Sigmoid colon (tissue), 7 donors: ENCODE data around the gene OSCP1. TPM values are rescaled to one million over a fixed set of nuclear protein-coding genes. Genes with fewer than 3 reads are reported as not detected.

Experiments used
- DNase-seq: peaks from one replicate; pipeline ENCODE4 v3.0.0-alpha.2; 2019
- H3K27ac ChIP-seq, 4 donors: fragments of 200-600 bp; sonication (generic); one replicate each; pipeline ENCODE4 v1.5.1; 2016 to 2019; ENCODE audit warnings: mild to moderate bottlenecking in 1 of 4
- H3K27me3 ChIP-seq, 3 donors: fragments of 200-600 bp; sonication (generic); one replicate each; pipeline ENCODE4 v1.5.1; 2019; ENCODE audit warnings: mild to moderate bottlenecking in 1 of 3
- H3K36me3 ChIP-seq, 4 donors: fragments of 200-600 bp; sonication (generic); one replicate each; pipeline ENCODE4 v1.5.1; 2016 to 2019
- H3K4me1 ChIP-seq, 4 donors: fragments of 200-600 bp; sonication (generic); one replicate each; pipeline ENCODE4 v1.5.1; 2017 to 2019
- H3K4me3 ChIP-seq, 4 donors: fragments of 200-600 bp; sonication (generic); one replicate each; pipeline ENCODE4 v1.5.1; 2017 to 2019; ENCODE audit warnings: mild to moderate bottlenecking in 2 of 4, moderate library complexity in 1 of 4
- H3K9me3 ChIP-seq, 4 donors: fragments of 200-600 bp in 3 of 4; sonication (generic) in 3 of 4; one replicate each; pipeline versions ENCODE4 v1.5.1 to v1.6.1; 2013 to 2019
- CTCF ChIP-seq, 4 experiments: fragments of 450-650 bp in 3 of 4; fragments of 200-600 bp in 1 of 4; IDR thresholded peaks; one replicate each; pipeline ENCODE4 v1.5.1; 2016 to 2019; ENCODE audit warnings: antibody characterized with exemption in 4 of 4, mild to moderate bottlenecking in 3 of 4, moderate library complexity in 2 of 4
- EP300 ChIP-seq, 4 donors: sonication (generic); formaldehyde crosslinking; IDR thresholded peaks; one replicate each; pipeline ENCODE4 v1.6.1; 2017; ENCODE audit warnings: antibody characterized with exemption in 4 of 4
- POLR2A ChIP-seq, 2 donors: fragments of 450-650 bp; IDR thresholded peaks; one replicate each; pipeline ENCODE4 v1.6.1; 2016; ENCODE audit warnings: antibody characterized with exemption in 2 of 2, mild to moderate bottlenecking in 2 of 2, moderate library complexity in 2 of 2
- POLR2AphosphoS5 ChIP-seq, 4 donors: sonication (generic); formaldehyde crosslinking; IDR thresholded peaks; one replicate each; pipeline ENCODE4 v1.6.1; 2017; ENCODE audit warnings: antibody characterized with exemption in 4 of 4
- WGBS, 2 donors: extraction: QIAGEN DNeasy Blood & Tissue Kit; methylation state at CpG; one replicate each; pipeline ENCODE4 v1.1.7; 2013; 5-methylcytosine and 5-hydroxymethylcytosine counted together
- intact Hi-C: fragments of 100-400 bp; cut with DNase I; formaldehyde crosslinking; loops from one replicate; pipeline ENCODE4 v1.15.1; 2023
- polyA plus RNA-seq, 3 donors: library from polyadenylated mRNA; stranded (reverse); fragments of 200-250 nt; gene quantifications; one replicate each; pipeline ENCODE4 v1.2.3, GENCODE V29; 2013
- total RNA-seq, 4 donors: library from RNA; depleted of rRNA; stranded (reverse); fragments of >200 nt; gene quantifications; one replicate each; pipeline ENCODE4 v1.1.0, GENCODE V29; 2016
- donor health status: healthy with polysubstance abuse.
- donor health status: Bipolar disorder and iron deficiency.
- donor health status: healthy.

Gene OSCP1
- total and polyA plus RNA-seq, 7 donors: 1.8 to 15.3 (median 10.3) TPM; not detected in 1

DNA sequence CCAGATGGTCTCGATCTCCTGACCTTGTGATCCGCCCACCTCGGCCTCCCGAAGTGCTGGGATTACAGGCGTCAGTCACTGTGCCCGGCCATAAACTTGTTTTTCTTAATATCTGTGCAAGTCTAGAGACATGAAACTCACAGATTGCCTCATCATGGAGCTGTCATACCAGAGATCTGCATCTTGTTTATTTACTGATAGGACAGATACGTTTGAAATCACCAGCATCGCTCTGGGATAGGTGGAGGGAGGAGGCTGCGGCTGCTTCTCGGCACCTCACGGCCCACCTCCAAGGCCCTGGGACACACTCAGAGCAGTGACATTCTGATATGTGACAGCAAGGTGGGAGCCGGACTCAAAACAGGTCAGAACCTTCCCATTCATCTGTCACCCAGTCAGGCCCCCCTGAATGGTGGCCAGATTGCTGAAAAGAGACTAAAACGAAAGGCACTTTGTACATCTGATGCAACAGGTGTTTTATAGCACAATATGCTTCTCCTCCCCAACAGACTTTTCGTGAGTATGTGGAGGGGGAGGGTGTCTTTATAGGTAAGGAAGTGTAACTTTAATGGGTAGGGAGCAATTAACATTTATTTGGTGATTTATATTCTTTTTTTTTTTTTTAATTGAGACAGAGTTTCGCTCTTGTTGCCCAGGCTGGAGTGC lies 34.5 kb downstream of the OSCP1 start:
- H3K4me1 ChIP-seq: peaks cover 0 to 7% (median 5%) of the 10 kb centered on the region in 4 donors
- H3K27ac ChIP-seq: no peak overlapping the region
- no peaks in the 10 kb centered on the region for H3K27me3 ChIP-seq
- 21 to 73% methylated on average over 15 of the region's 15 CpGs for WGBS, 2 donors
- DNase-seq: no peak
- intact Hi-C loops: no loop called here
- no peak for TF ChIP-seq POLR2AphosphoS5 (IDR thresholded peaks at IDR 0.05)
- TF ChIP-seq EP300 (IDR thresholded peaks at IDR 0.05): no peak
- no peak for TF ChIP-seq POLR2A (IDR thresholded peaks at IDR 0.05)
- no peak overlapping the region for H3K4me3 ChIP-seq
- no peaks in the 10 kb centered on the region for H3K9me3 ChIP-seq
- H3K36me3 ChIP-seq: peaks cover 0 to 12% (median 2%) of the 10 kb centered on the region in 4 donors

DNA sequence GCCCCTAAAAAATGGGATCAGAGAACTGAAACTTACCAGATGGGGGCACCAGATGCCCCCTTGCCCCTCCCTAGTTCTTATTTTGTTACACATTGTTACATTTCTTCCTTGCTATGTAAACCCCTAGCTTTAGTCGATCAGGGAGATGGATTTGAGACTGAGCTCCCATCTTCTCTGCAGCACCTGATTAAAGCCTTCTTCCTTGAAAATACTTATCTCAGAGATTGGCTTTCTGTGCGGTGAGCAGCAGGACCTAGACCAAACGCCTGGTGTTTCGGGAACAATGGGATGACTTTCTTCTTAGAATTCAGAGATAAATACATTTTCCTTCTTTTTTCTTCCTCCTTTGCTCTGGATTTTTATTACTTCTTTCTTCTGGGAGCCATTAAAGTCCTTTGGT lies 35.9 kb downstream of the OSCP1 start:
- DNase-seq: no peak
- 93 to 95% methylated on average over 4 of the region's 4 CpGs for WGBS, 2 donors
- Histone ChIP-seq H3K27me3 (no peaks in the 10 kb centered on the region), H3K4me3 (no peak overlapping the region), H3K9me3 (no peaks in the 10 kb centered on the region), H3K27ac (no peak overlapping the region), H3K4me1 (no peaks in the 10 kb centered on the region), H3K36me3 (peaks cover 0 to 12% (median 2%) of the 10 kb centered on the region in 4 donors)
- intact Hi-C loops: no loop called here
- TF ChIP-seq EP300 (IDR thresholded peaks at IDR 0.05): no peak
- TF ChIP-seq POLR2A (IDR thresholded peaks at IDR 0.05): no peak
- no peak for TF ChIP-seq CTCF (IDR thresholded peaks at IDR 0.05)
- no peak for TF ChIP-seq POLR2AphosphoS5 (IDR thresholded peaks at IDR 0.05)

- Histone ChIP-seq H3K4me1 (no peaks in the 10 kb centered on the region), H3K36me3 (no peaks in the 10 kb centered on the region)
Observed at GRCh38 chr1:36411674-36412648, 38.3 kb downstream of the OSCP1 start.

DNA sequence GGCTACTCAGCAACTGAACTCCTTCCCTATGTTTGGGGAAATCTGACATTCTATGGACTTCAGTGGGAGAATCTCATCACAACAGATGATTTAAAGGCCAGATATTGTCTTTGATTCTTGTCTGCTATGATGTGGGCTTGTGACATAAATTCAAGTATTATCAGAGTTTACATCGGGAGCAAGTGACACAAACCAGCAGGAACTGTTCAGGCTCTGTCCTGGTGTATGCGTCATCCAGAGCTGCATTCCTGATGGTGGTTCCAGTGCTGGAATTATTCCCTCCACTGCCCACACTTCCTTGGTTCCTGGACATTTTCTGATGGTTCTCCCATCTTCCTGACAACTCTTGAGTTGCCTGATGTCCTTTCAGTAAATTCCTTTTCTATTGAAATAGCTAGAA lies 41.8 kb downstream of the OSCP1 start:
- 83 to 84% methylated on average over 2 of the region's 2 CpGs for WGBS, 2 donors
- intact Hi-C loops: no loop called here
- TF ChIP-seq POLR2AphosphoS5 (IDR thresholded peaks at IDR 0.05) (no peak), POLR2A (IDR thresholded peaks at IDR 0.05) (no peak)
- H3K27me3 ChIP-seq: no peaks in the 10 kb centered on the region
- H3K4me1 ChIP-seq: no peaks in the 10 kb centered on the region
- no peak overlapping the region for H3K4me3 ChIP-seq
- DNase-seq: no peak
- no peak overlapping the region for H3K27ac ChIP-seq
- no peaks in the 10 kb centered on the region for H3K9me3 ChIP-seq
- no peaks in the 10 kb centered on the region for H3K36me3 ChIP-seq

More at GRCh38 chr1:36411674-36412648, 38.3 kb downstream of the OSCP1 start:
- intact Hi-C loops: no loop called here
- WGBS, 2 donors: 63 to 70% methylated on average over 11 of the region's 11 CpGs
- Histone ChIP-seq H3K27ac (no peak overlapping the region), H3K9me3 (no peaks in the 10 kb centered on the region), H3K4me3 (no peak overlapping the region), H3K27me3 (no peaks in the 10 kb centered on the region)
- TF ChIP-seq EP300 (IDR thresholded peaks at IDR 0.05): no peak
- TF ChIP-seq CTCF (IDR thresholded peaks at IDR 0.05): no peak
- DNase-seq: no peak

DNA sequence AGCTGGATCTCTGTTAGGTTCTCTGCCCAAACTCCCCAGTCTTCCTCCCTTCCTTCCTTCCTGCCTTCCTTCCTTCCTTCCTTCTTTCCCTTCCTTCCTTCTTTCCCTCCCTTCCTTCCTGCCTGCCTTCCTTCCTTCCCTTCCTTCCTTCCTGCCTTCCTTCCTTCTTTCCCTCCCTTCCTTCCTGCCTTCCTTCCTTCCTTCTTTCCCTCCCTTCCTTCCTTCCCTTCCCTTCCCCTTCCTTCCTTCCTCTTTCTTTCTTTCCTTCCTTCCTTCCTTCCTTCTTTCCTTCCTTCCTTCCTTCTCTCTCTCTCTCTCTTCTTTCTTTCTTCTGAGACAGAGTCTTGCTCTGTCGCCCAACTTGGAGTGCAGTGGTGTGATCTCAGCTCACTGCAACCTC lies 43.8 kb downstream of the OSCP1 start:
- Histone ChIP-seq H3K36me3 (no peaks in the 10 kb centered on the region), H3K27me3 (no peaks in the 10 kb centered on the region), H3K27ac (no peak overlapping the region), H3K4me3 (no peak overlapping the region), H3K9me3 (no peaks in the 10 kb centered on the region), H3K4me1 (no peaks in the 10 kb centered on the region)
- no peak for TF ChIP-seq EP300 (IDR thresholded peaks at IDR 0.05)
- no peak for TF ChIP-seq POLR2A (IDR thresholded peaks at IDR 0.05)
- no peak for TF ChIP-seq CTCF (IDR thresholded peaks at IDR 0.05)
- no peak for TF ChIP-seq POLR2AphosphoS5 (IDR thresholded peaks at IDR 0.05)
- intact Hi-C loops: no loop called here
- DNase-seq: no peak
- 95 to 98% methylated on average over 1 of the region's 1 CpG for WGBS, 2 donors
